H1 (cell line): ENCODE measurements around the gene FBXO30.

Experiments used
- BRCA1 ChIP-seq: IDR thresholded peaks from 2 replicates; pipeline ENCODE4 v1.6.1; 2012; ENCODE audit warnings: low read depth, low read length, improper control_type of control experiment
- CBX5 ChIP-seq: fragments of 300-800, 300-1000 bp; sonication (generic); IDR thresholded peaks from 2 replicates; pipeline ENCODE4 v1.7.1; 2016; ENCODE audit warnings: antibody characterized with exemption, low read length, low read depth
- CHD1 ChIP-seq: IDR thresholded peaks from 2 replicates; pipeline ENCODE4 v1.6.1; 2012; ENCODE audit warnings: low read depth, low read length, improper control_type of control experiment
- EP300 ChIP-seq, 2 experiments: IDR thresholded peaks; 1 replicate in 1 of 2; 2 replicates in 1 of 2; pipeline ENCODE4 v1.6.1; 2011 to 2012; ENCODE audit warnings: low read depth in 2 of 2, low read length in 2 of 2, mild to moderate bottlenecking in 2 of 2, borderline replicate concordance in 1 of 2, inconsistent platforms in 1 of 2, moderate library complexity in 1 of 2
- EZH2 ChIP-seq: fragments of 200-600 bp; sonication (generic); IDR thresholded peaks from 2 replicates; pipeline ENCODE4 v1.7.1; 2012; ENCODE audit warnings: low read depth, mild to moderate bottlenecking, moderate library complexity, low read length, inconsistent platforms; ENCODE audit not compliant: severe bottlenecking
- POLR2A ChIP-seq, 2 experiments: IDR thresholded peaks; 1 replicate in 1 of 2; 2 replicates in 1 of 2; pipeline ENCODE4 v1.6.1; 2011; ENCODE audit warnings: low read depth in 2 of 2, low read length in 2 of 2, mild to moderate bottlenecking in 2 of 2; ENCODE audit errors: control extremely low read depth in 1 of 2
- RFX5 ChIP-seq: IDR thresholded peaks from 2 replicates; pipeline ENCODE4 v1.6.1; 2011; ENCODE audit warnings: low read depth, low read length, improper control_type of control experiment, borderline replicate concordance
- SP2 ChIP-seq: IDR thresholded peaks from 2 replicates; pipeline ENCODE4 v1.6.1; 2012; ENCODE audit warnings: mild to moderate bottlenecking, low read length, inconsistent platforms
- SRF ChIP-seq: IDR thresholded peaks from 2 replicates; pipeline ENCODE4 v1.6.1; 2011; ENCODE audit warnings: mild to moderate bottlenecking, low read depth, low read length, moderate library complexity
- YY1 ChIP-seq: IDR thresholded peaks from 2 replicates; pipeline ENCODE4 v1.6.1; 2011; ENCODE audit warnings: low read depth, mild to moderate bottlenecking, low read length
- TF ChIP-seq, protein P1 (sequence below), 3 experiments: IDR thresholded peaks; 1 replicate in 2 of 3; 2 replicates in 1 of 3; pipeline versions ENCODE4 v1.5.1 to v1.6.1; 2011; ENCODE audit warnings: low read length in 3 of 3, mild to moderate bottlenecking in 3 of 3, inconsistent platforms in 2 of 3, low read depth in 1 of 3, moderate library complexity in 1 of 3; ENCODE audit not compliant: insufficient read depth in 1 of 3; ENCODE audit errors: control extremely low read depth in 1 of 3
- TF ChIP-seq, protein P2 (sequence below): IDR thresholded peaks from 2 replicates; pipeline ENCODE4 v1.6.1; 2011; ENCODE audit warnings: low read length, improper control_type of control experiment

DNA sequence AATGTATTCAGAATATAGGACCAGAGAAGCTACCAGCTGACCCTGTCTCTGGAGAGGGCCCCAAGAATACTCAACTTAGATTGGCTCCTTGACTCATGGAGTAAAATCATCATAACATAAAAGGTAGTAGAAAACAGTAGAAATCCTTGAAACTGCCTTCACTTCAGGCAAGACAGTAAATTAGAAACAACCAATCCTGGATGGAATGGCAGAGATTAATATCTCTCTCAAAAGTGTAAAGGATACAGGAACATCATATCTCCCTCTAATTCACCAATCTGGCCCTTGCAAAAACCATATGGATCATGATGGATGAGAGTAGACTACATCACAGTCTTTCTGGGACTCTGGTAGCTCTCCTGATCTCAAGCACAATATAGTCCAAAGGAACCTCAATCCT, 58.9 kb downstream of the FBXO30 start:
- TF ChIP-seq, protein P1, sequence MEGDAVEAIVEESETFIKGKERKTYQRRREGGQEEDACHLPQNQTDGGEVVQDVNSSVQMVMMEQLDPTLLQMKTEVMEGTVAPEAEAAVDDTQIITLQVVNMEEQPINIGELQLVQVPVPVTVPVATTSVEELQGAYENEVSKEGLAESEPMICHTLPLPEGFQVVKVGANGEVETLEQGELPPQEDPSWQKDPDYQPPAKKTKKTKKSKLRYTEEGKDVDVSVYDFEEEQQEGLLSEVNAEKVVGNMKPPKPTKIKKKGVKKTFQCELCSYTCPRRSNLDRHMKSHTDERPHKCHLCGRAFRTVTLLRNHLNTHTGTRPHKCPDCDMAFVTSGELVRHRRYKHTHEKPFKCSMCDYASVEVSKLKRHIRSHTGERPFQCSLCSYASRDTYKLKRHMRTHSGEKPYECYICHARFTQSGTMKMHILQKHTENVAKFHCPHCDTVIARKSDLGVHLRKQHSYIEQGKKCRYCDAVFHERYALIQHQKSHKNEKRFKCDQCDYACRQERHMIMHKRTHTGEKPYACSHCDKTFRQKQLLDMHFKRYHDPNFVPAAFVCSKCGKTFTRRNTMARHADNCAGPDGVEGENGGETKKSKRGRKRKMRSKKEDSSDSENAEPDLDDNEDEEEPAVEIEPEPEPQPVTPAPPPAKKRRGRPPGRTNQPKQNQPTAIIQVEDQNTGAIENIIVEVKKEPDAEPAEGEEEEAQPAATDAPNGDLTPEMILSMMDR (IDR thresholded peaks at IDR 0.05; ENCODE audit: control extremely low read depth in 1 of 3, insufficient read depth in 1 of 3, low read depth in 1 of 3, low read length in 3 of 3), result no peak
- no peak for TF ChIP-seq CHD1
- no peak for TF ChIP-seq EZH2
- no peak for TF ChIP-seq SP2
- TF ChIP-seq CBX5, result no peak
- no peak for TF ChIP-seq BRCA1
- TF ChIP-seq POLR2A (IDR thresholded peaks at IDR 0.05; ENCODE audit: control extremely low read depth in 1 of 2, low read depth in 2 of 2, low read length in 2 of 2), result no peak
- TF ChIP-seq, protein P2, sequence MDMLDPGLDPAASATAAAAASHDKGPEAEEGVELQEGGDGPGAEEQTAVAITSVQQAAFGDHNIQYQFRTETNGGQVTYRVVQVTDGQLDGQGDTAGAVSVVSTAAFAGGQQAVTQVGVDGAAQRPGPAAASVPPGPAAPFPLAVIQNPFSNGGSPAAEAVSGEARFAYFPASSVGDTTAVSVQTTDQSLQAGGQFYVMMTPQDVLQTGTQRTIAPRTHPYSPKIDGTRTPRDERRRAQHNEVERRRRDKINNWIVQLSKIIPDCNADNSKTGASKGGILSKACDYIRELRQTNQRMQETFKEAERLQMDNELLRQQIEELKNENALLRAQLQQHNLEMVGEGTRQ, result no peak
- no peak for TF ChIP-seq YY1
- no peak for TF ChIP-seq EP300 (IDR thresholded peaks at IDR 0.05; ENCODE audit: borderline replicate concordance in 1 of 2, low read depth in 2 of 2, low read length in 2 of 2)
- no peak for TF ChIP-seq SRF
- no peak for TF ChIP-seq RFX5
